Neural cell (in vitro differentiated cells): ENCODE results near the gene ARHGAP9.

ENCODE experiments used
- CTCF ChIP-seq: fragments of 450-650 bp; IDR thresholded peaks from 2 replicates; pipeline ENCODE4 v1.5.1; 2014; ENCODE audit warnings: antibody characterized with exemption, mild to moderate bottlenecking, moderate library complexity; ENCODE audit not compliant: poor library complexity, severe bottlenecking
- EP300 ChIP-seq: fragments of 450-650 bp; conservative IDR thresholded peaks from 2 replicates; pipeline ENCODE4 v1.6.1; 2014; ENCODE audit warnings: antibody characterized with exemption, mild to moderate bottlenecking, moderate library complexity; ENCODE audit not compliant: poor library complexity, severe bottlenecking
- EZH2 ChIP-seq: fragments of 200-600, 300-800 bp; shearing (Covaris generic), sonication (generic); IDR thresholded peaks from 2 replicates; pipeline ENCODE4 v1.6.1; 2014; ENCODE audit warnings: antibody characterized with exemption, low read length, borderline replicate concordance, mild to moderate bottlenecking; ENCODE audit not compliant: insufficient read depth, poor library complexity, severe bottlenecking
- POLR2AphosphoS5 ChIP-seq: IDR thresholded peaks from 2 replicates; pipeline ENCODE4 v1.6.1; 2012
- RAD21 ChIP-seq: fragments of 450-650 bp; conservative IDR thresholded peaks from 2 replicates; pipeline ENCODE4 v1.6.1; 2014; ENCODE audit warnings: antibody characterized with exemption, mild to moderate bottlenecking, moderate library complexity
- REST ChIP-seq: IDR thresholded peaks from 2 replicates; pipeline ENCODE4 v1.6.1; 2012; ENCODE audit warnings: borderline replicate concordance
- SMC3 ChIP-seq: fragments of 450-650 bp; conservative IDR thresholded peaks from 2 replicates; pipeline ENCODE4 v1.6.1; 2014; ENCODE audit warnings: antibody characterized with exemption, mild to moderate bottlenecking, moderate library complexity; ENCODE audit not compliant: poor library complexity

GRCh38 chr12:57525615-57526383 lies 46.1 kb upstream of the ARHGAP9 start:
- no peak for TF ChIP-seq EP300
- no peak for TF ChIP-seq CTCF
- TF ChIP-seq POLR2AphosphoS5: no peak
- no peak for TF ChIP-seq SMC3
- TF ChIP-seq EZH2: no peak
- no peak for TF ChIP-seq REST
- TF ChIP-seq RAD21: no peak
